ENCODE measurements around the gene DUOXA1.
"Not testable (repeated sequence)": the region's sequence is repeated elsewhere in the genome, so short reads cannot be mapped to it uniquely, and the experiment has no call there.

The DUOXA1 gene

GRCh38 chr15:45069942-45070360 is 59.7 kb downstream of the DUOXA1 start:
- CTCF ChIA-PET, DNase-seq, H3K9me3 Mint-ChIP-seq, H3K4me1 Mint-ChIP-seq, H3K4me3 Mint-ChIP-seq, H3K36me3 Mint-ChIP-seq, H3K27ac Mint-ChIP-seq, H3K27me3 Mint-ChIP-seq: not testable (repeated sequence)

Data from activated naive CD4-positive, alpha-beta T cell treated with anti-CD3 and anti-CD28 coated beads, Interleukin-2, amount 10 ng/mL, durations not matched to agents 7 days and 5 days (primary cell).